Endothelial cell (in vitro differentiated cells): ENCODE measurements around the gene NIM1K. TPM values are rescaled to one million over a fixed set of nuclear protein-coding genes. Genes with fewer than 3 reads are reported as not detected.

Experiments used
- DNase-seq: peaks from one replicate; pipeline ENCODE4 v3.0.0; 2021; ENCODE audit warnings: low spot score
- H3K27ac Mint-ChIP-seq: one replicate; pipeline ENCODE4 v1.8.0; 2021; ENCODE audit warnings: mixed read lengths, inconsistent platforms; ENCODE audit not compliant: unreplicated experiment
- H3K27me3 Mint-ChIP-seq: one replicate; pipeline ENCODE4 v1.8.0; 2021; ENCODE audit warnings: mild to moderate bottlenecking, moderate library complexity, mixed read lengths, inconsistent platforms; ENCODE audit not compliant: unreplicated experiment
- H3K36me3 Mint-ChIP-seq: one replicate; pipeline ENCODE4 v1.8.0; 2021; ENCODE audit warnings: mild to moderate bottlenecking, low read depth, mixed read lengths, inconsistent platforms; ENCODE audit not compliant: unreplicated experiment
- H3K4me1 Mint-ChIP-seq: one replicate; pipeline ENCODE4 v1.8.0; 2021; ENCODE audit warnings: mild to moderate bottlenecking, mixed read lengths, inconsistent platforms; ENCODE audit not compliant: unreplicated experiment
- H3K4me3 Mint-ChIP-seq: one replicate; pipeline ENCODE4 v1.8.0; 2021; ENCODE audit warnings: mild to moderate bottlenecking, mixed read lengths, inconsistent platforms; ENCODE audit not compliant: unreplicated experiment
- H3K9me3 Mint-ChIP-seq: one replicate; pipeline ENCODE4 v1.8.0; 2021; ENCODE audit warnings: mixed read lengths, inconsistent platforms; ENCODE audit not compliant: unreplicated experiment
- total RNA-seq: library from RNA; stranded (reverse); fragmentation: NEBNext Ultra II Directional; extraction: Animal tissue kit (Norgen Biotek cat#: 25700); gene quantifications from one replicate; pipeline ENCODE4 v1.2.1, GENCODE V29; 2021; ENCODE audit not compliant: unreplicated experiment
- TF ChIP-seq, protein P1 (sequence below): fragments of 200-600 bp; sonication (generic); IDR thresholded peaks from one replicate; pipeline ENCODE4 v1.5.0; 2021; ENCODE audit warnings: antibody characterized with exemption; ENCODE audit not compliant: unreplicated experiment

Gene NIM1K
- total RNA-seq, 1 donor from 2014 or later = 0.15 TPM

DNA sequence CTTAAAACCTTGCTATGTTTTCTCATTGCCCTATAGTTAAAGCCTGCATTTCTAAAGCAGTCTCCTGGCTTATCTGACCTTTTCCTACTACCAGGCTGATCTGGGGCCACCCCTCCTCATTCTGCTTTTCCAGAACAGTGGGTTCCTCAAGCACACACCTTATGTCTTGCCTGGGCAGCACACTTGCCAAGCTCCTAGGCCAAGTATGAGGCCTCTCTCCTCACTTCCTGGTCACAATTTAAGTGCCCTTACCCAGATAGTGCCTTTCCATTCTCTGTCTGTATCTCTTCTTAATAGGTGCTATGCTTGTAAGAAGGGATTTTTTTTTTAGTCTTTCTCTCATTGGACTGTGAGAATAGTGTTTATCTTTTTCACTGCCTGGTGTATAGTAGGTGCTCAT is 81.5 kb downstream of the NIM1K start:
- peaks cover 4% of the 10 kb centered on the region for H3K9me3 Mint-ChIP-seq
- no peak overlapping the region for H3K4me3 Mint-ChIP-seq
- no peak for DNase-seq
- peaks cover 5% of the 10 kb centered on the region for H3K4me1 Mint-ChIP-seq
- H3K27me3 Mint-ChIP-seq = peaks cover 4% of the 10 kb centered on the region
- TF ChIP-seq, protein P1, sequence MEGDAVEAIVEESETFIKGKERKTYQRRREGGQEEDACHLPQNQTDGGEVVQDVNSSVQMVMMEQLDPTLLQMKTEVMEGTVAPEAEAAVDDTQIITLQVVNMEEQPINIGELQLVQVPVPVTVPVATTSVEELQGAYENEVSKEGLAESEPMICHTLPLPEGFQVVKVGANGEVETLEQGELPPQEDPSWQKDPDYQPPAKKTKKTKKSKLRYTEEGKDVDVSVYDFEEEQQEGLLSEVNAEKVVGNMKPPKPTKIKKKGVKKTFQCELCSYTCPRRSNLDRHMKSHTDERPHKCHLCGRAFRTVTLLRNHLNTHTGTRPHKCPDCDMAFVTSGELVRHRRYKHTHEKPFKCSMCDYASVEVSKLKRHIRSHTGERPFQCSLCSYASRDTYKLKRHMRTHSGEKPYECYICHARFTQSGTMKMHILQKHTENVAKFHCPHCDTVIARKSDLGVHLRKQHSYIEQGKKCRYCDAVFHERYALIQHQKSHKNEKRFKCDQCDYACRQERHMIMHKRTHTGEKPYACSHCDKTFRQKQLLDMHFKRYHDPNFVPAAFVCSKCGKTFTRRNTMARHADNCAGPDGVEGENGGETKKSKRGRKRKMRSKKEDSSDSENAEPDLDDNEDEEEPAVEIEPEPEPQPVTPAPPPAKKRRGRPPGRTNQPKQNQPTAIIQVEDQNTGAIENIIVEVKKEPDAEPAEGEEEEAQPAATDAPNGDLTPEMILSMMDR = no peak
- H3K36me3 Mint-ChIP-seq = peaks cover 5% of the 10 kb centered on the region
- H3K27ac Mint-ChIP-seq = no peak overlapping the region

DNA sequence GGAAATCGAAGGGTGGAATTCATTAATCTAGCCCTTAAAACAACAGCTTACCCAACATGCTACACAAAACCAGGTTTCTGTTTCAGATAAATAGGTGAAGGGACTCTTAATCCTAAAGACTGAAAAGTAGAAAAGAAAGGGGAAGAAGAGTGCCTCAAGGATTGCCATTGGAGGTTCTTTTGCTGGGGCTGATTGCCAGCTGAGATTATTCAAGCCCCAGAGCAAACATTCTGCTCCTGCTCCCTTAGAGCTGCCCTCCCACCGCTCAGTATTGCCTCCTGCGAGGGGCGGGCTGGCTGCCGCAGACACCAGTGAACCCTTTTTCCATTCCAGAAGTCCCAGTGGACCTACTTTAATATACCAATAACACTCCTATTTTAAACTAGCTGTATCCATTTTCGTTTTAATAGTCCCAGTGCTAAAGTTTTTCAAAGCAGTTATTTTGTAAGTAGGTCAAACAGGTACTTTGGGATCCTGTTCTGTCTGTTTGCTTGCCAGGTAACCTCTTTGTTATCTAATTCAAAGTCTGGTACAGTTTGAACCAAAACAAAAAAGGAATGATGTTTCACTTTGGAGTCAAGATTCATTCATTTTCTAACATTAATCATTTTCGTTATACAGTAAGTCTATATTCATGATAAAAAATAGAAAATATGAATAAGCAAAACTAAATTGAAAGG is 82.5 kb downstream of the NIM1K start:
- Mint-ChIP-seq H3K9me3 (peaks cover 4% of the 10 kb centered on the region), H3K36me3 (peaks cover 5% of the 10 kb centered on the region), H3K27me3 (peaks cover 4% of the 10 kb centered on the region), H3K27ac (no peak overlapping the region), H3K4me3 (no peak overlapping the region), H3K4me1 (peaks cover 5% of the 10 kb centered on the region)
- no peak for DNase-seq
- TF ChIP-seq, protein P1 = no peak

DNA sequence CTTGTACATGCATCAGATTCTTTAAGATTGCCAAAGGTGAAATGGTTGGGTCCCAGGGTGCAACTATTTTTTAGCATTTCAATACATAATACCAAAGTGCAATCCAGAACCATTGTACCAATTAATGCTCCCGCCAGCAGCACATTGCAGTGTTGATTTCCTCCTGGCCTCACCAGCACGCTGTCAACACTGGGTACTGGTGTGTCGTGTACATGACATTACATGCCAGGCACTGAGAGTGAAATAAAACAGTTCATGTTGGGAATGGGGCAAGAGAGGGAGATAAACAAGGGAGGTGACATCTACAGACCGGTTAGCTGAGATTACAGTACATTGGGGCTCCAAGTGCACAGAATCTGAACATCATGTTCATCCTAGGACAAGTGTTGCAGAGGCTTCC is 83.4 kb downstream of the NIM1K start:
- peaks cover 5% of the 10 kb centered on the region for H3K36me3 Mint-ChIP-seq
- TF ChIP-seq, protein P1 = no peak
- H3K4me1 Mint-ChIP-seq = peaks cover 5% of the 10 kb centered on the region
- H3K9me3 Mint-ChIP-seq = peaks cover 4% of the 10 kb centered on the region
- no peak overlapping the region for H3K27ac Mint-ChIP-seq
- H3K4me3 Mint-ChIP-seq = no peak overlapping the region
- H3K27me3 Mint-ChIP-seq = peaks cover 6% of the 10 kb centered on the region
- no peak for DNase-seq

DNA sequence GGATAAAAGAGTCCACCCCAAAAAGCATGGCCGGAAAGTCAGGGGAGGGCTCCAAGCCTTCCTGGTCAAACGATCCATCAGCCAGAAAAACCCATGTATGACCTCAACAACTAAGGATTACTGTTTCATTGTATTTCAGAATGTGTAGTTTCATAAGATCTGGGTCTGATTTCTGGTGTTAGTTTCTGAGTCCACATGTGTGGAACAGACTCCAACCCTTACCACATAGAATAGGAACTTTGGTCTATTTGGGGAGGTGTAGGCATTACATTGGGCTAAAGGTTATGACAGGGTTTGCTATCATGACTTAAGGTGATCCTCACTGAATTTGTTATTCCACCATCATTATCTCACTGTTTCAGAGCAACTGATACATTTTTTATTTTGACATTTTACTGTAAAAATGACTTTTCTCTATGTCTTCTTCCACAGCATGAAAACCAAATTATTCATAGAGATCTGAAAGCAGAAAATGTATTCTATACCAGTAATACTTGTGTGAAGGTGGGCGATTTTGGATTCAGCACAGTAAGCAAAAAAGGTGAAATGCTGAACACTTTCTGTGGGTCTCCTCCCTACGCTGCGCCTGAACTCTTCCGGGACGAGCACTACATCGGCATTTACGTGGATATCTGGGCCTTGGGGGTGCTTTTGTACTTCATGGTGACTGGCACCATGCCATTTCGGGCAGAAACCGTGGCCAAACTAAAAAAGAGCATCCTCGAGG is 87.7 kb downstream of the NIM1K start:
- H3K27ac Mint-ChIP-seq = no peak overlapping the region
- H3K4me3 Mint-ChIP-seq = no peak overlapping the region
- peaks cover 5% of the 10 kb centered on the region for H3K36me3 Mint-ChIP-seq
- DNase-seq = no peak
- peaks cover 4% of the 10 kb centered on the region for H3K9me3 Mint-ChIP-seq
- peaks cover 5% of the 10 kb centered on the region for H3K4me1 Mint-ChIP-seq
- TF ChIP-seq, protein P1 = no peak
- peaks cover 9% of the 10 kb centered on the region for H3K27me3 Mint-ChIP-seq
